ENCODE measurements around the gene SOS1. TPM values are rescaled to one million over a fixed set of nuclear protein-coding genes. Genes with fewer than 3 reads are reported as not detected.
"Not testable (repeated sequence)": the region's sequence is repeated elsewhere in the genome, so short reads cannot be mapped to it uniquely, and the experiment has no call there.

SOS1 gene
- total and polyA plus RNA-seq, 2 of the 13 experiments (the other 11 are each of a cell fraction or from before 2014, with no cell fraction given): 20.8 to 60.4 TPM

DNA sequence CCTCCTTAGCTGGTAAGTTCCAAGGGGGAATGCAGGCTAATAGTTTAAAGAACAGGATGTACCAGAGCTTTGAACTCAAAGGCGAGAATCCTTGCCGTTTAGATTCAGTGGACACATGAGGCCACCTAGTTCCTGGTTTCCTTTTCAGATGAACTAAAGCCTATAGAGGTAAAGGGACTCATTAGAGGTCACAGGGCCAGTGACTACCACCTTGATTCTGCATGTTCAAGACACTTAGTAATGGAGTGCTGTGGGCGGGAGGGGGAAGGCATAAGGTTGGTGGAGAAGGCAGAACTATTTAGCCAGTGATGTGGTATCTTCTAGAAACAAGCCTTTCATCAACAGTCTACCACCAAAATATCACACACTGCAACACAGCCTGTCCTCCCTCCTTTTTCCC lies 183.3 kb downstream of the SOS1 start (continued):
- TF ChIP-seq ZNF780A (CRISPR knock-in tag; IDR thresholded peaks at IDR 0.05) (no peak), AKAP8 (CRISPR knock-in tag; IDR thresholded peaks at IDR 0.05) (no peak)

DNA sequence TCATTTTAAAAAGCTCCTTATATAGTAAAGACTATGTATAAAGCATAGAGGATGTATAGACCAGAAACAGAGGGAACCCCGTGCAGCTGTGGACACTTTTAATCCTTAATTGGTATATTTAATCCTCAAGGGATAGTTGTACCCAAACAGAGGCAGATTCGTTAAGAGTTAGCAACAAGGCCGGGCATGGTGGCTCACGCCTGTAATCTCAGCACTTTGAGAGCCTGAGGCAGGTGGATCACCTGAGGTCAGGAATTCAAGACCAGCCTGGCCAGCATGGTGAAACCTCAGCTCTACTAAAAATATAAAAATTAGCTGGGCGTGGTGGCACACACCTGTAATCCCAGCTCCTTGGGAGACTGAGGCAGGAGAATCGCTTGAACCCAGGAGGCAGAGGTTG lies 184.3 kb downstream of the SOS1 start:
- H2AFZ ChIP-seq (ENCODE audit: low read length); H3K27ac ChIP-seq (ENCODE audit: extremely low read length, insufficient read depth, low read length); ATAC-seq; intact Hi-C loops (cut with micrococcal nuclease; ENCODE audit: unreplicated experiment); in situ Hi-C loops (cut with HindIII; ENCODE audit: extremely low pct_ligation_motif_present, low pct_unique_long_range_greater_than_20kb); CTCF ChIA-PET (ENCODE audit: low intra/inter-chr PET ratio, low total read pairs); H3K27me3 ChIP-seq (ENCODE audit: control insufficient read depth in 1 of 2, insufficient read depth in 2 of 2, low read length in 2 of 2); BruUV-seq (replicated peaks); POLR2A ChIA-PET; H3K9me3 ChIP-seq (ENCODE audit: low read length); H3K4me2 ChIP-seq (ENCODE audit: low read depth, low read length); H3K9ac ChIP-seq (ENCODE audit: insufficient read depth, low read depth, low read length); H3K79me2 ChIP-seq (ENCODE audit: insufficient read depth, low read length); FAIRE-seq; H3K36me3 ChIP-seq (replicated peaks in 1 of 2; ENCODE audit: control insufficient read depth in 1 of 2, insufficient read depth in 2 of 2, low read length in 2 of 2); H3K4me3 ChIP-seq (replicated peaks in 1 of 3; ENCODE audit: insufficient read depth in 1 of 3, low read depth in 2 of 3, low read length in 3 of 3); DNase-seq (ENCODE audit: low spot score); H3K4me1 ChIP-seq (ENCODE audit: insufficient read depth, low read length); H4K20me1 ChIP-seq (ENCODE audit: insufficient read depth, low read length): not testable (repeated sequence)
- WGBS (ENCODE audit: low lambda C conversion rate): 69% methylated on average over 6 of the region's 6 CpGs

DNA sequence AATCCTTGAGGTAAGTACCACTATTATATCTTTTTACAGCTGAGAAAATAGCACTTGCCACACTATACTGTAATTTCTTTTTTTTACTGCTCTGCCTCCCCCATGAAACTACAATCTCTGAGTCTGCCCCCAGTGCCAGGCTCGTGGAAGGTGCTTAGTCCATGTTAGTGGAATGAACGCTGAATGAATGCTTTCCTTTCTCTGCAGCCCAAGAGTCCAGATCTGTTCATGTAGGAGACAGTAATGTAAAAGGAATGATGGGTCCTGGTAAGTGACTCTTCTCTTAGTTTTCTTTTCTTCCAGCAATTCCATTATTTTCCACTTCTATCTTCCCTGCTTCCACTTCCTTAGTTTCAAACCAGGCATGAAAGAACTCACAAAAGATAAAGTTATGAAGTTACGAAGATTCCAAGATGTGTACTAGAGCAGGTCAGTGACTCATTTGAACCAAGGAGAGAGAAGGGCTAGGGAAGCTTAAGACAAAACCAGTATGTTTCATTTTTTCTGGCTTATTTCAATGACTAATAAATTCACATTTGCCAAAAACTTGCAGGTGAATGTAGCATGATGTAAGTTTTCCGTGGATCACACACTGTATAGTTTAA lies 185.2 kb downstream of the SOS1 start:
- H3K36me3 ChIP-seq (replicated peaks in 1 of 2; ENCODE audit: control insufficient read depth in 1 of 2, insufficient read depth in 2 of 2, low read length in 2 of 2): no peaks in the 10 kb centered on the region
- ATAC-seq (peak; percentile 52; the same call in 2 of the 3 replicates), FAIRE-seq (no peak), DNase-seq (ENCODE audit: low spot score) (no peak)
- H3K4me2 ChIP-seq (ENCODE audit: low read depth, low read length): no peak overlapping the region
- H3K4me3 ChIP-seq (replicated peaks in 1 of 3; ENCODE audit: insufficient read depth in 1 of 3, low read depth in 2 of 3, low read length in 3 of 3): no peak overlapping the region
- no TSS peak for BruUV-seq (replicated peaks)
- H2AFZ ChIP-seq (ENCODE audit: low read length): no peak overlapping the region
- WGBS (ENCODE audit: low lambda C conversion rate): 39% methylated on average over 4 of the region's 4 CpGs
- CTCF ChIA-PET (ENCODE audit: low intra/inter-chr PET ratio, low total read pairs): no interaction called here
- H3K4me1 ChIP-seq (ENCODE audit: insufficient read depth, low read length): peaks cover 9% of the 10 kb centered on the region
- in situ Hi-C loops (cut with HindIII; ENCODE audit: extremely low pct_ligation_motif_present, low pct_unique_long_range_greater_than_20kb): no loop called here
- H3K79me2 ChIP-seq (ENCODE audit: insufficient read depth, low read length): no peaks in the 10 kb centered on the region
- H3K27ac ChIP-seq (ENCODE audit: extremely low read length, insufficient read depth, low read length): no peak overlapping the region
- H3K27me3 ChIP-seq (ENCODE audit: control insufficient read depth in 1 of 2, insufficient read depth in 2 of 2, low read length in 2 of 2): no peaks in the 10 kb centered on the region
- intact Hi-C loops (cut with micrococcal nuclease; ENCODE audit: unreplicated experiment): no loop called here
- H3K9me3 ChIP-seq (ENCODE audit: low read length): no peaks in the 10 kb centered on the region
- no peaks in the 10 kb centered on the region for H4K20me1 ChIP-seq (ENCODE audit: insufficient read depth, low read length)
- no peak overlapping the region for H3K9ac ChIP-seq (ENCODE audit: insufficient read depth, low read depth, low read length)
- POLR2A ChIA-PET: no interaction called here
- no peak for TF ChIP-seq ZNF232 (CRISPR knock-in tag; IDR thresholded peaks at IDR 0.05; ENCODE audit: borderline replicate concordance)
- TF ChIP-seq, protein P1, sequence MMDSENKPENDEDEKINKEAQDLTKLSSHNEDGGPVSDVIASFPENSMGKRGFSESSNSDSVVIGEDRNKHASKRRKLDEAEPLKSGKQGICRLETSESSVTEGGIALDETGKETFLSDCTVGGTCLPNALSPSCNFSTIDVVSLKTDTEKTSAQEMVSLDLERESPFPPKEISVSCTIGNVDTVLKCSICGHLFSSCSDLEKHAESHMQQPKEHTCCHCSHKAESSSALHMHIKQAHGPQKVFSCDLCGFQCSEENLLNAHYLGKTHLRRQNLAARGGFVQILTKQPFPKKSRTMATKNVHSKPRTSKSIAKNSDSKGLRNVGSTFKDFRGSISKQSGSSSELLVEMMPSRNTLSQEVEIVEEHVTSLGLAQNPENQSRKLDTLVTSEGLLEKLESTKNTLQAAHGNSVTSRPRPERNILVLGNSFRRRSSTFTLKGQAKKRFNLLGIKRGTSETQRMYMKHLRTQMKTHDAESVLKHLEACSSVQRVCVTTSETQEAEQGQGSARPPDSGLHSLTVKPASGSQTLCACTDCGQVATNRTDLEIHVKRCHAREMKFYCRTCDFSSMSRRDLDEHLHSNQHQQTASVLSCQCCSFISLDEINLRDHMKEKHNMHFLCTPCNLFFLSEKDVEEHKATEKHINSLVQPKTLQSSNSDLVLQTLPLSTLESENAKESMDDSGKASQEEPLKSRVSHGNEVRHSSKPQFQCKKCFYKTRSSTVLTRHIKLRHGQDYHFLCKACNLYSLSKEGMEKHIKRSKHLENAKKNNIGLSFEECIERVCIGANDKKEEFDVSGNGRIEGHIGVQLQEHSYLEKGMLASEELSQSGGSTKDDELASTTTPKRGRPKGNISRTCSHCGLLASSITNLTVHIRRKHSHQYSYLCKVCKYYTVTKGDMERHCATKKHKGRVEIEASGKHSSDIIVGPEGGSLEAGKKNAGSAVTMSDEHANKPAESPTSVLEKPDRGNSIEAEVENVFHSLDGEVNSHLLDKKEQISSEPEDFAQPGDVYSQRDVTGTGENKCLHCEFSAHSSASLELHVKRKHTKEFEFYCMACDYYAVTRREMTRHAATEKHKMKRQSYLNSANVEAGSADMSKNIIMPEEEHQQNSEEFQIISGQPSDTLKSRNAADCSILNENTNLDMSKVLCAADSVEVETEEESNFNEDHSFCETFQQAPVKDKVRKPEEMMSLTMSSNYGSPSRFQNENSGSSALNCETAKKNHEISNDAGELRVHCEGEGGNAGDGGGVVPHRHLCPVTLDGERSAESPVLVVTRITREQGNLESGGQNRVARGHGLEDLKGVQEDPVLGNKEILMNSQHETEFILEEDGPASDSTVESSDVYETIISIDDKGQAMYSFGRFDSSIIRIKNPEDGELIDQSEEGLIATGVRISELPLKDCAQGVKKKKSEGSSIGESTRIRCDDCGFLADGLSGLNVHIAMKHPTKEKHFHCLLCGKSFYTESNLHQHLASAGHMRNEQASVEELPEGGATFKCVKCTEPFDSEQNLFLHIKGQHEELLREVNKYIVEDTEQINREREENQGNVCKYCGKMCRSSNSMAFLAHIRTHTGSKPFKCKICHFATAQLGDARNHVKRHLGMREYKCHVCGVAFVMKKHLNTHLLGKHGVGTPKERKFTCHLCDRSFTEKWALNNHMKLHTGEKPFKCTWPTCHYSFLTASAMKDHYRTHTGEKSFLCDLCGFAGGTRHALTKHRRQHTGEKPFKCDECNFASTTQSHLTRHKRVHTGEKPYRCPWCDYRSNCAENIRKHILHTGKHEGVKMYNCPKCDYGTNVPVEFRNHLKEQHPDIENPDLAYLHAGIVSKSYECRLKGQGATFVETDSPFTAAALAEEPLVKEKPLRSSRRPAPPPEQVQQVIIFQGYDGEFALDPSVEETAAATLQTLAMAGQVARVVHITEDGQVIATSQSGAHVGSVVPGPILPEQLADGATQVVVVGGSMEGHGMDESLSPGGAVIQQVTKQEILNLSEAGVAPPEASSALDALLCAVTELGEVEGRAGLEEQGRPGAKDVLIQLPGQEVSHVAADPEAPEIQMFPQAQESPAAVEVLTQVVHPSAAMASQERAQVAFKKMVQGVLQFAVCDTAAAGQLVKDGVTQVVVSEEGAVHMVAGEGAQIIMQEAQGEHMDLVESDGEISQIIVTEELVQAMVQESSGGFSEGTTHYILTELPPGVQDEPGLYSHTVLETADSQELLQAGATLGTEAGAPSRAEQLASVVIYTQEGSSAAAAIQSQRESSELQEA (CRISPR knock-in tag; IDR thresholded peaks at IDR 0.05; ENCODE audit: not compliant biosample characterization): no peak
- TF ChIP-seq POLR2AphosphoS2 (IDR thresholded peaks at IDR 0.05; ENCODE audit: low read depth, low read length): no peak
- TF ChIP-seq, protein P2, sequence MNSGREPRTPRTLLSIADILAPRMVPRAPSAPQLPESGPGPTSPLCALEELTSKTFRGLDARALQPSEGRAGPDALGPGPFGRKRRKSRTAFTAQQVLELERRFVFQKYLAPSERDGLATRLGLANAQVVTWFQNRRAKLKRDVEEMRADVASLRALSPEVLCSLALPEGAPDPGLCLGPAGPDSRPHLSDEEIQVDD (CRISPR knock-in tag; IDR thresholded peaks at IDR 0.05; ENCODE audit: borderline replicate concordance): no peak
- no peak for TF ChIP-seq MEIS2 (CRISPR knock-in tag; IDR thresholded peaks at IDR 0.05)
- no peak for TF ChIP-seq JUND (CRISPR knock-in tag; IDR thresholded peaks at IDR 0.05)

All from HepG2 (cell line).